Posterior vena cava (tissue), 2 donors: ENCODE measurements around the gene C1orf174. TPM values are rescaled to one million over a fixed set of nuclear protein-coding genes. Genes with fewer than 3 reads are reported as not detected.
A peak's percentile ranks its signal among the peaks of the same experiment; 100 is the strongest.

Experiments
- DNase-seq: peaks from one replicate; pipeline ENCODE4 v3.0.0-alpha.2; 2020; ENCODE audit warnings: low spot score
- intact Hi-C, 2 donors: fragments of 100-400 bp; cut with DNase I; formaldehyde crosslinking; loops; one replicate each; pipeline versions ENCODE4 v1.14.1 to v1.14.2; 2022 to 2023
- total RNA-seq, 2 donors: library from RNA; stranded (reverse); fragmentation: NEBNext Ultra II Directional; extraction: Animal tissue kit (Norgen Biotek cat#: 25700); gene quantifications; one replicate each; pipeline ENCODE4 v1.2.1, GENCODE V29; 2021
- donor health status: DM: yes; HTN: yes; CAD: no.
- donor health status: DM: yes; HTN: yes; CAD: no.

C1orf174 gene
- total RNA-seq, 2 donors from 2014 or later = 18.7 to 20.4 TPM

GRCh38 chr1:3883194-3883925, 16.7 kb downstream of the C1orf174 start:
- intact Hi-C loops = no loop called here
- DNase-seq = no peak

DNA sequence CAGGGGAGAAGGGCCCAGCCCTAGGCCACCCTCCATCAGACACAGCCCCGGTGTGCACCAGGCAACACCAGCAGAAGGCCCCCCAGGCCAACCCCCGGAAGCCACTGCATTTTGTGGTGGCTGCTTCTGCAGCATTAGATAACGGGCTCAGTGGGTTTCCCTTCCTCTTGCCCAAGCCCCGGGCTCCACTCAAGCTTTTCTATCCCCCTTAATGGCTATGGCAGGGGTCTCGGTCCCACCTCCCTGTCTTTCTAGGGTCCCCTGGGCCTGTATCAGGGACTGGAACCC, 18.9 kb downstream of the C1orf174 start:
- no peak for DNase-seq
- intact Hi-C loops = no loop called here

GRCh38 chr1:3880429-3881192, 19.5 kb downstream of the C1orf174 start:
- DNase-seq = no peak
- intact Hi-C loops = no loop called here

DNA sequence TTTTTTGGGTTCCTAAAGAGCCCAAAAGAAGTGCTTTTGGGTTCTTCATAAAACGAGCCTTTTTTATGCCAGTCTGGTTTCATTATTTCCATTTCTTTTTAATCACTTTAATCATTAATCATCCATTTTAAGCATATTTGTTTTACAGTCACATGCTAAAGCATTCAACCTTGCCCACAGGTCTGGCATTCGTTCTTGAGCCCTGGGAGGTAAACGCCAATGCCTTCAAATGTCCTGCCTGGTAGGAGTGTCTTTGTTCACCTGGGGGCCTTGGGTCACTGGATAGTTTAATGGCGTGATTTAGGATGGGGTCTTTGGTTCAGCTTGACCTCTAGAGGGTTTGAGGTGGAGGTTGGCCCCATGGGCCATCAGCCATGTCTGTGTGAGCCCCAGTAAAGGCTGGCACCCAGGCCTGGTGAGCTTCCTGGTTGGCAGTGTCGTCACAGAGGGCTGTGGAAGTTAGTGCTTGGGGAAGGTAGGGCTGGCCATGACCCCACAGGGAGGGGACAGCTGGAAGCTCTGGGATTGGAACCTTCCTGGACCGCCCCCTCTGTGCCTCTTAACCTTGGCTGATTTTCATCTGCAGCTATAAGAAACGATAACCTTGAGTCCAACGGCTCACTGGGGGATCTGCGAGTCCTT, 20.2 kb downstream of the C1orf174 start:
- intact Hi-C loops = loop anchor here in 1 of 2 donors (2.0 kb wide), 1 partner anchor 31 kb away; no protein-coding TSS in a partner anchor
- no peak for DNase-seq

DNA sequence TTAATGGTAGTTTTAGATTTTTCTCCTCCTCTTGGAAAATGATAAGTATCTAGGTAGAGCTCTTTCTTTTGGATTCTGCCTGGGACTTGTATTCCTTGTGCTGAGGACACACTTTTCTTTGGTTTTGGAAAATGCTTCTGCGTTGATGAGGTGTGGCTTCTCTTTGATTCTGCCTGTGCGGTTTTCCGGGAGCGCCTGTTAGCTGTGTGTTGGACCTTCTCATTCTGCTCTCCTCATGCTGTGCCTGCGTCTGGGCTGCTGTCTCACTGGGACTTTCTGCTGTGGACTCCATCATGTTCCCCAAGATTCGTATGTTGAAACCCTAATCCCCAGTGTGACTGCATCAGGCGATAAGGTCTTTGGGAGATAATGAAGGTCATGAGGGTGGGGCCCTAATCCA, 21.0 kb downstream of the C1orf174 start:
- intact Hi-C loops = loop anchor here in 1 of 2 donors (2.0 kb wide), 1 partner anchor 32 kb away; no protein-coding TSS in a partner anchor
- DNase-seq = no peak

- intact Hi-C loops = no loop called here
- no peak for DNase-seq
These were observed 23.4 kb downstream of the C1orf174 start for GRCh38 chr1:3876716-3877115.

DNA sequence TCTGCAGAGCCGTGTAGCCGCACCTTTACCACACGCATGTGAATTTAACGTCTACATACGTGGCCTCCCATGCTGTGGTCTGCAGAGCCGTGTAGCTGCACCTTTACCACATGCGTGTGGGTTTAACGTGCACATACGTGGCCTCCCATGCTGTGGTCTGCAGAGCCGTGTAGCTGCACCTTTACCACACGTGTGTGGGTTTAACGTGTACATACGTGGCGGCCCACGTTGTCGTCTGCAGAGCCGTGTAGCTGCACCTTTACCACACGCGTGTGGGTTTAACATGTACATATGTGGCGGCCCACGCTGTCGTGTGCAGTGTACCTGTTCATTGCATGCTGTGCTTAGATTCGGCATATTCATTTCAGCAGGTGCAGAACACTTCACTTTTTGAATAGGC, 25.3 kb downstream of the C1orf174 start:
- intact Hi-C loops = no loop called here
- DNase-seq = no peak

DNA sequence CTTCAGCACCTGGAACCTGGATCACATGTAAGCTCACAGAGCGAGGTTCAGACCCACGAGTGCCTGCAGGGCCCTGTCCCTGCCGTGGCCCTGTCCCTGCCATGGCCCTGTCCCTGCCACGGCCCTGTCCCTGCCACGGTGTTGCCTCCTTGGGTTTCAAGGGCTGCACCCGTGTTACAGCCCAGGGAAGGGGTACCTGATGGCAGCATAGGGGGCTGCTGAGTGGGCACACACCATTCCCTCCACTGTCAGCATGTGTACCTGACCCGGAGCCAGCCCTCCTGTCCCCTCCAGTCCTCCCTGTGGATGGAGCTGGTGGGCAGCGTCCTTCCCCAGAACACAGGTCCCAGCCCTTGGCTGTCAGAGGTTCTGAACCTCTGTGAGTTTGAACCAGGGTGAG, 27.5 kb downstream of the C1orf174 start:
- DNase-seq = no peak
- intact Hi-C loops = no loop called here

DNA sequence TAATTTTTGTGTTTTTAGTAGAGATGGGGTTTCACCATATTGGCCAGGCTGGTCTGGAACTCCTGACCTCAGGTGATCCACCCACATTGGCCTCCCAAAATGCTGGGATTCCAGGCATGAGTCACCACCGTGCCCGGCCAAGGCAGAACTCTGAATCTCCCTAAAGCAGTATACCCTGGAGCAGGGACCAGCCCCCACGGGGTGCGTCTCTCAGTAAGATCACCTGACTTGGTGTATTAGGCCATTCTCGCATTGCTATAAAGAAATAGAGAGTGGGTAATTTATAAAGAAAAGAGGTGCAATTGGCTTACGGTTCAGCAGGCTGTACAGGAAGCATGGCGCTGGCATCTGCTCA, 28.6 kb downstream of the C1orf174 start:
- DNase-seq = no peak
- intact Hi-C loops = no loop called here

- DNase-seq = no peak
- intact Hi-C loops = no loop called here
These were observed 30.2 kb downstream of the C1orf174 start for GRCh38 chr1:3869751-3870301.

GRCh38 chr1:3868464-3869006, 31.5 kb downstream of the C1orf174 start:
- no peak for DNase-seq
- intact Hi-C loops = no loop called here

GRCh38 chr1:3865606-3866160, 34.4 kb downstream of the C1orf174 start:
- intact Hi-C loops = no loop called here
- no peak for DNase-seq

- no peak for DNase-seq
- intact Hi-C loops = no loop called here
These were observed 35.2 kb downstream of the C1orf174 start for GRCh38 chr1:3864884-3865283.

GRCh38 chr1:3863231-3863935, 36.7 kb downstream of the C1orf174 start:
- no peak for DNase-seq
- intact Hi-C loops = no loop called here

DNA sequence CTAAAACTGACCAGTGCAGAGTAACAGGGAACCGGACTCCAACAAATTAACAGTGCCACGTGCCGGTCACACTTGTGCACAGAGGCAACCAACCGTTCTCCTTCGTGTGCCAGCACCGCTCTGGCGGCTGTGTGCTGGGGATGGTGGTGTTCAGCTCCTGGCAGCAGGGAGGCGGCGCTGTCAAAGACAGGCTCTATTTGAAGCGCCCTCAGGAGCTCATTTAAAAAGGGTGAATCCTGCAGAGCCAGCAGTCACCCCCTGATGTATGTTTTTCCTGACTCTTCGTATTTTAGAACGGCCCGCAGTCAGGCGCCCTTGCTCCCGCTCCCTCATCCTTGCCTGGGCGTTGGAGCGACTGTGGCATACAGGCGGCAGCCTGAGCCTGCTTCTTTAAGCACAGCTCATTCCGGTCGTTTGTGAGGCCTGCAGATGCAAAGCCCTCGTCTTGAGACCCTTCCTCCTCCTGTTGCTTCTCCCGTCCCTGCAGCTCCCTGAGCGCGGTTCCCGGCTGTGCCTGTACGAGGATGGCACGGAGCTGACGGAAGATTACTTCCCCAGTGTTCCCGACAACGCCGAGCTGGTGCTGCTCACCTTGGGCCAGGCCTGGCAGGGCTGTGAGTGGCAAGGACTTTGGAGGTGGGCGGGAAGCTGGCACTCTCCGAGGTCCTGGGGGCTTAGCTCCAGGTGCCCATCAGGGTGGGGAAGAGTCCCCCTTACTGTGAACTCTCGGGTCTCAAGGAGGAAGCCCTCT, 41.7 kb downstream of the C1orf174 start:
- DNase-seq = no peak
- intact Hi-C loops = no loop called here

- intact Hi-C loops = no loop called here
These were observed 42.3 kb downstream of the C1orf174 start for GRCh38 chr1:3857791-3858129.

GRCh38 chr1:3856923-3857790, 42.9 kb downstream of the C1orf174 start, which contains the start of the genes CEP104 and DFFB:
Gene CEP104 (minus strand): TSS chr1:3857211. CDS start chr1:3852407, 4,804 bp downstream.
Gene DFFB (plus strand): TSS chr1:3857476. CDS start chr1:3857604, 128 bp downstream.
- DNase-seq = peak; percentile 95
- intact Hi-C loops = no loop called here

More at GRCh38 chr1:3857791-3858129, 42.3 kb downstream of the C1orf174 start:
- no peak for DNase-seq
